ENCODE data around the gene RXRA.

RXRA gene

DNA sequence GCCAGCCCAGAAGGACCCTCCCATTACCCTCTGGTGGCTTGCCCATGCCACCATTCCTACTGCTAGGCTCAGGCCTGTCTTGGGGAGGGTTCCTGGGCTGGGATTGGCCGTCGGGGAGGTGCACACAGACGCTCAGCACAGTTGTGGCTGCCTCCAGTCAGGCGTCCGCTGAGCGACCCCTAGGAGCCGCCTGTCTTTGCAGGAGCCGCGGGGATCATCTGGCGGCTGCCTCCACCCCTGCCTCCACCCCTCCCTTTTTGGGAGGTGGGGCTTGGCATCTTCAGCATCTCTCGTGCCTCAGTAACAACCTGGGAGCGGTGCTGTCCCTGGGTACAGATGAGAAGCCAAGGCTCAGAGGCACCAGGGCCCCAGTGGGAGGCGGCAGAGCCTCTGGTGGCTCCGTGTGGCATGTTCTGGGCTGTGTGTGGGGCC is 39.6 kb downstream of the RXRA start:
- no peak for DNase-seq (ENCODE audit: low read depth in 3 of 3, low spot score in 1 of 3)

DNA sequence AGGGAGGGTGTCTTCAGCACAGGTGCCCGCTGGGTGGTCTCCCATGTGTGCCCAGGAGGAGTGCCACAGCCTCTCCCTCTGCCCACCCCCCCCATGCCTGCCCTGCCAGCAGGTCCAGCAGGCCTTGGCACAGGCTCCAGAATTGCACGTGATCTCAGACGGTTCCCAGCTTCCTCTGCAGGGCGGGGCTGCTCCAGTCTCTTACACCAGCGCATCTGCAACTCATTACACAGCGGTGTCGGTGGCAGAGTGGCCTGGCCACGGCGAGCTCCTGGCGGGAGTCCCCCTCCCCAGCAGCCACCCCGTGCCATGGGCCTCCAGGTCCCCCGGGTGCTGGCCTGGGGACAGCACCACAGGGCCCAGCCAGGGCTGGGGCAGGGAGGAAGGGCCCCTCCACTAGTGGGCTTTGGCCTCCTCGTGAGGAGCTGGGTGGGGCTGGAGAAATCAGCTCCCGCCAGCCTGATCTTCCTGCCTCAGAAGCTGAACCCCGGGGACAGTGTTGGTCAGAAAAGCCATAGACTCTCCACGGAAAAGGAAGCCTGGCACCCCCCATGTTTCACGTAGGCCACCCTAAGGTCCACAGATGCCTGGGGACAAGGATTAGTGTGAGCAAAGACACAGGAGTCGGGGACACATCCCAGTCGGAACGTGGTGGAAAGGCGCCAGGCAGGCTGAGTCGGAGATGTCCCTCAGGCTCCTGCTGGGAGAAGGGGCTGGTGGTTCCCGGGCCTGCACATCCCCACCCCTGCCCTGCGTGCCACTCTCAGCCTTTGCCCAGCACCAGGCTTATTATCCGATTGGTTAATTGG is 40.2 kb downstream of the RXRA start:
- DNase-seq (ENCODE audit: low read depth in 3 of 3, low spot score in 1 of 3) = no peak

DNA sequence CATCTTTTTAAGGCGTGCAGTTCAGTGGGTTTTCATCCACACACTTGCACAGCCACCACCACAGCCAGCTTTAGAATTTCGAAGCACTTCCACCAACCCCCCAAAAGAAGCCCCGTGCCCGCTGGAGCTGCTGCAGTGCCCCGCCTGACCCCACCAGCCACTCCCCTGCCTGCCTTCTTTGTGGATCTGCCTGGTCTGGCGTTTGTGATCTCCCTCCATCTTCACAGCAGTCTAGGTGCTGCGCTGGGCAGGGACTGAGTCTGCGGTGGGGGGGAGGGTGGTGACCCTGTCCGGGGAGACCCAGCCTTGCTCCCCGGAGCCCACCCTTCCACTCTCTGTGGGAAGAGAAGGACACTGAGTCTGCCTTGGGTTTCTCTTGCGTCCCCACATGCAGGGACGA is 40.8 kb downstream of the RXRA start:
- no peak for DNase-seq (ENCODE audit: low read depth in 3 of 3, low spot score in 1 of 3)

DNA sequence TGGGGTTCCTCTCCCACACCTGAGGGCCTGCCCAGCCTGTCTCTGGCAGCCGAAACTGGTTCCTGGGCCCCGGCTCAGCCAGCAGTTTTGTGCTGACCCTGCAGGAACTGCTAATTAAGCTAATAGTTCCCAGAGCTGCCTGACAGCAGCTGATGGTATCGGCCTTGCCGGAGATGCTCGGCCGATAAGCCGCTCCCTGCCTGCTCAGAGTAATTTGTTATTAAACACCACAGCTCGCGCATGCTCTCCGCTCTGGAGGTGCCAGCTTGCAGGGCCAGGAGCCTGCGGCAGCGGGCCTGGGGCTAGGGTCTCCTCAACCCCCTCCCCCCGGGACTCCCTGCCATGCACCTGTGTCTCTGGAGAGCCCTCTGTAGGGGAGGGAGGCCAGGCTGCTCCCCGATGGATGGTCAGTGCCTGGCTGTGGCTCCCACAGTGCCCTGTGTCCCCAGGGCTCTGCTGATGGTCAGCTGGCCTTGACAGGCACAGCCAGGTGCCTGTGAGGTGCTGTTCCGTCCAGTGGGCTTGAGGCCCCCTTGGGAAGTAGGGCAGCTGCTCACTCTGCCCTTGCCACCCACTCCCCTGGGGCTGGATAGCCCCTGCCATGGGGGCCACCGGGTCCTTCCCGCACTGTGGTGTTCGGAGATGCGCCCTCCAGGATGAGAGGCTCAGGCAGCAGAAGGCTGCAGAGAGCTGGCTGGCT is 41.7 kb downstream of the RXRA start:
- DNase-seq (ENCODE audit: low read depth in 3 of 3, low spot score in 1 of 3) = no peak

DNA sequence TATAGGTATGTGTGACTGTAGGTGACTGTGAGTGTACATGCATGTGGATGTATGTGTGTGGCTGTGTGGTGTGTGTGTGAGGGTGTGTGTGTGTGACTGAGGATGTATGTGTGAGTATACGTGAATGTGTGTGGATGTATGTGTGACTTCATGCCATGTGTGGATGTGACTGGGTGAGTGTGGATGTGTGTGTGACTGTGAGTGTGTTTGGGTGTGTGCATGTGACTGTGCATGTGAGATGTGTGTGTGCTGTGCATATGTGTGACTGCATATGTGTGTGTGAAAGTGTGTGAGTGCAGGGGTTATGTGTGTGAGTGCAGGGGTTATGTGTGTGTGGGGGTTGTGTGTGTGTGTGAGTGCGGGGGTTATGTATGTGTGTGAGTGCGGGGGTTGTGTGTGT is 42.3 kb downstream of the RXRA start:
- DNase-seq (ENCODE audit: low read depth in 3 of 3, low spot score in 1 of 3) = no peak

DNA sequence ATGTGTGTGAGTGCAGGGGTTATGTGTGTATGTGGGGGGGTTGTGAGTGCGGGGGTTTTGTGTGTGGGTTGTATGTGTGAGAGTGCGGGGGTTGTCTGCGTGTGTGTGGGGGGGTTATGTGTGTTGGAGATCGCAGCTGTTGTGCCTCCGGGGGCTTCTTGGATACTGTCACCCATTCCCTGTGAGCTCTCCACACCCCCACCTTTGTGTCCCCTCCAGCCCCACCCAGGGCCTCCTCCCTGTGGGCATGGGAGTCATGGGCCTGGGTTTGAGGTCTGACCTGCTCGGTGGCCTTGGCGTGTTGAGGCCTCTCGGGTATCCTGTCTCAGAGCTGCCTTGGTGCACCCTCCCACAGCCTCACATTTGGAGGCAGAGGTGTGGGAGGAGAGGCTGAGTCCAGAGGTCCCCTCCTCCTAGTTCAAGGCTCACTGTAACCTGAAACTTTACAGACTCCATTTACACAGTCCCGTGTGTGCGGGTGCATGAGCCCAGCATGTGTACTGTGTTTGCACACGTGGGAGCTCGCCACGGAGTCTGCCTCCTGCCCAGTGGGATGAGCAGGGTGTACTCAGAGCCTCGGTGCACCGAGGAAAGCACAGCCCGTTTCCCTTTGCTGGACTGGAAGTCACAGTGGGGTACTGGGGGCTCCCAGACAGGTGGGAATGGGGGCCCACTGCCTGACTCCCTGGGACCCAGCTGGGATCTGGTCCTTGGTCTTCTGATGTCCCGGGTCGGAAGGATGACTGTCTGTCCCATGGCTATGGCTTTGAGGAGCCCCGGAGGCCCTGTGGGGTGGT is 43.4 kb downstream of the RXRA start:
- DNase-seq (ENCODE audit: low read depth in 3 of 3, low spot score in 1 of 3) = no peak

DNA sequence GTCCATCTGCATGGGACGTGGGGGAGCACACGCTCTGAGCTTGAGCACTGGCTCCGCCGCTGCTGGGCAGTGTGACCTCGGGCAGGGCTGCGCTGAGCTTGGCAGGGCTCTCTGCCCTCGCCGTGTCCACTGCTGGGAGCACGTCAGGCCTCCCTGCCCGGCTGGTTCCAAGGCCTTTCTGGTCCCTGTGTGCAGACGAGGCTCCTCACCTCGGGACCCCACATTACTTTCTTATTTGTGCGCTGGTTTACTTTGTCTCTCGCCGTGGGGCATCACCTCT is 43.9 kb downstream of the RXRA start:
- no peak for DNase-seq (ENCODE audit: low read depth in 3 of 3, low spot score in 1 of 3)

DNA sequence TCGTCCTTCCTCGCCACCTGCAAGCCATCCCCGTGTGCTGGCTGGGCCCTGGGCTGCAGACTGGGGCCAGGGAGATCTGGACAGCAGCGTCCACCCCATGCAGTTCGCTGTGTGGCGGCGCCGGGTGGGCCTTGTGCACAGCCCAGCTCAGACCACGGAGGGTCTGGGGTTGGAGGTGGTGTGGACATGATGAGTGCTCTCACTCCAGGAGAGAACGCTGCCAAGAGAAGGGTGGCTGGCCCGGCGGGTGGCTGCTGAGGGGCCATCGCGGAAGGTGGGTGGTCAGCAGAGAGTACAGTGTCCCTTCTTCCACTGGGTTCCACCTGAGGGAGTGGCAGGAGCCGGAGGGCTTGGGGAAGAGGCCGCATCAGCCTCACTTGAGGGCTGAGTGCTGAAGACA is 44.4 kb downstream of the RXRA start:
- DNase-seq (ENCODE audit: low read depth in 3 of 3, low spot score in 1 of 3) = no peak

DNA sequence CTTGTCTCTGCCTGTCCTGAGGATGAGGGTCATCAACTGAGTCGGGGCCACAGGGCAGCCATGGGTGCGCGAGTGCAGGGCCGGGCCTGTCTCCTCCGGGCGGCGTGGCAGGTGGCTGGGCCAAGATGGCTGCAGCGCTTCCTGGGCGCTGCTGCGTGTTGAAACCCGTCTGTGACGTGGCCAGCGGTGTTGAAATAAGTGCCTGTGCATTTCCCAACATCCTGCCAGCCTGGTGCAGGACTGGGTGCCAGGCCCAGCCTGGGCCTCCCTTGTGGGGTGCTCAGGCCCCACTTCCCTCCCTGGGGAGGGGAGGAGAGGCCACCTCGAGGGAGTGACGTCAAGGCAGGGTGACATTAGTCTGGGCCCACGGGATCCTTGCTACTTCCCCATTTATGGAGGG is 45.5 kb downstream of the RXRA start:
- DNase-seq (ENCODE audit: low read depth in 3 of 3, low spot score in 1 of 3) = no peak

DNA sequence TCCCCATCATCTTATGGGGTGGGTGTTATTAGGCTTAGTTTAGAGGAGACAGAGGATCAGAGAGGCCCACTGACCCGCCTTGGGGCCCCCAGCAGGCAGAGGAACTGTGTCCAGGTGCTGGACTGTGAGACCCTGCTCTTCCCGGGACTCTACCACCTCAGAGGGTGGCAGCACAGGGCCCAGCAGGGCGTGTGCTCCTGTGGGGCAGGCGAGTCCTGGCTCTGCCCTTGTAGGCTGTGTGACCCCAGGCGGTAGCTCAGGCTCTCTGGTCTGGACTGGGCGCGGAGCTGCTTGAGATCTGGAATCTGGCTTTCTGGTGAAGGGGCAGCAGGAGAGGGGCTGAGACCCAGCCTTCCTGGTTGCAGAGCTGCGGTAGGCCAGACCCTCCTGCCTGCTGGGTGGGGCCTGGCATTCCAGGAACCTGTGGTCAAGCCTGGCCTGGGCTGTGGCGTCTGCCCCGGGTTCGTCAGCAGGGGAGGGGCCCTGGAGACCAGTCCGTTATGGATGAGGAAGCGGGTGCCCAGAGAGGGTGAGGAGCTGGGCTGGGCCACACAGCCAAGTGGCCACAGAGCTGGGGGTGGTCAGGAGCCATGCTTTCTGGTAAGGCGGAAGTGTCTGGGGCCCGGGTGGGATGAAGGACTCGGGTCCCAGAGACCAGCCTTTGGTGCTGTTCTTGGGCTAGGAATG is 46.5 kb downstream of the RXRA start:
- no peak for DNase-seq (ENCODE audit: low read depth in 3 of 3, low spot score in 1 of 3)

DNA sequence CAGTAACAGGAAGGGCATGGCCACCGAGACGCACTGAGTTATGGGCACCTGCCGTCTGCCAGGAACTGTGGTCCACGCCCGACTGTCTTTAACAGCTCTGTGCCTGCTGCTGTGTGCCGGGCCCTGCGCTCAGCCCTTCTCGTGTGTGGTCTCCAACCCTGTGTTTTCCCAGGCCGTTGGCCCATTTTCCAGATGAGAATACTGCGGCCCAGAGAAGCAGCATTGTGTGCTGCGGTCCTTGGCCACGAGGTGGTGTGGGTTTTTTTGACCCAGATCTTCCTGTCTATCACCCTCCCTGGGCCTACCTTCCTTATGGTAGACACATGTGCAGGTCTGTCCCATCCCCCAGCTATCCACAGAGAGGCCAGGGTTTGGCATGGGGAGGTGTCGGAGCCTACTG is 47.0 kb downstream of the RXRA start:
- no peak for DNase-seq (ENCODE audit: low read depth in 3 of 3, low spot score in 1 of 3)

DNA sequence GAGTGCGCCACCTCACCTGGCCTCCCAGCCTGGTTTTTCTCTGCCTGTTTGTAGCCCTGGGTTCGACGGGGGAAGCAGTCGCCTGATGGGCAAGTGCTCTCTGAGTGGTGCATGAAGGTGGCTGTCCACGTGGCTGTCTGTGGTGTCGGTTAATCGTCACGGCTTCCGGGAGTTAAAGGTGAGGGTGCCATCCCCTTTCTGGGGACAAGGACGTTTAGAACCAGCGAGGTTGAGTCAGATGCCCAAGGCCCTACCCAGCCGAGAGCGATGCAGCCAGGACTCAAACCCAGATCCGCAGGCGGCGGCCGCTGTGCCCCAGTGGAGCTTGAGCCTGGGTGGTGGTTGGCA is 47.7 kb downstream of the RXRA start:
- DNase-seq (ENCODE audit: low read depth in 3 of 3, low spot score in 1 of 3) = no peak

DNA sequence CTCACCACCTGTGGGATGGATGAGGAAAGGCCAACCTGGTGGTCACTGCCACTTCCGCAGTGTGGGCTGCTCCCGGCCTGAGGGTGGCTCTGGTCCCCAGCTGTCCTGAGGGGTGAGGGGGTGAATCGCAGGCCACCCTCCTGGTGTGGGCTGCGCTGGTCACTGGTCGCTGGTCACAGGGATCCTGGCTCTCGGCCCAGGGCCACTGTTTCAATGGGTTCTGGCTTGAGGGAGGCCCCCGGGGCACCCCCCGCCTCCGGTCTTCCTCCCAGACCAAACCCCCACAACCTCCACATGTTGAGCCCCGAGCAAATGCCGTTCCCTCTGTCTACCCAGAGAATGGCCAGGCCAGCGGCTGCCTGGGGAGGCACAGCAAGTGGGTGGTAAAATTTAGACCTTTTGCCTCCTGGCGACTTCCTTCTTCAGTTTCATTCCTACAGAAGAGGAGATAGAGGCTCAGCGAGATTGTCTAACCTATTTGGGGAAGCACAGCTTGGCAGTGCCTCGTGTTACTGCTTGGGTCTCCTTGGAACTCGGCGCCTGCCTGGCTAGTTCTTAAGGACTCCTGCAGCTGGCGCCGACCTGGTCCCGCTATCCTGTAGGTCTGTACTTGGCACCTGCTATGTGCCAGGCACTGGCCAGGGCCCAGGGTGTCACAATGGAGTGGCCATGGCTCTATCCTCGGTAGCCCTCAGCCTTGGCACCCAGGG is 48.2 kb downstream of the RXRA start:
- DNase-seq (ENCODE audit: low read depth in 3 of 3, low spot score in 1 of 3) = no peak

DNA sequence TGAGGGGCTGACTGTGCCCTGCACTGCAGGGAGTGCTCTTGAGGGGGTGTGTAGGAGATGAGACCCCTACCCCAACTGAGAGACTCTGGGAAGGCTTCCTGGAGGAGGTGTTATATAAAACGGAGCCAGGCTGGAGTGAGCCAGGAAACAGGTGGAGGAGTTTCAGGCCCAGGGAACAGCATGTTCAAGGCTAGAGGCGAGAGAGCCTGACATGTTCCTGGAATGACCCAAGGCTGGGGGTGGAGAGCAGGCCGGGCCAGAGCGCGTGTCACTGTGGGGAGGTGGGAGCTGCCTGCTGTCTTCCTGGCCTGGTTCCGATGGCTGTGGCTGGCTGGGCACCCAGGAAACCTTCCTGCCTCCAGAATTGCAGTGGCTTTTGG is 48.7 kb downstream of the RXRA start:
- DNase-seq (ENCODE audit: low read depth in 3 of 3, low spot score in 1 of 3) = no peak

DNA sequence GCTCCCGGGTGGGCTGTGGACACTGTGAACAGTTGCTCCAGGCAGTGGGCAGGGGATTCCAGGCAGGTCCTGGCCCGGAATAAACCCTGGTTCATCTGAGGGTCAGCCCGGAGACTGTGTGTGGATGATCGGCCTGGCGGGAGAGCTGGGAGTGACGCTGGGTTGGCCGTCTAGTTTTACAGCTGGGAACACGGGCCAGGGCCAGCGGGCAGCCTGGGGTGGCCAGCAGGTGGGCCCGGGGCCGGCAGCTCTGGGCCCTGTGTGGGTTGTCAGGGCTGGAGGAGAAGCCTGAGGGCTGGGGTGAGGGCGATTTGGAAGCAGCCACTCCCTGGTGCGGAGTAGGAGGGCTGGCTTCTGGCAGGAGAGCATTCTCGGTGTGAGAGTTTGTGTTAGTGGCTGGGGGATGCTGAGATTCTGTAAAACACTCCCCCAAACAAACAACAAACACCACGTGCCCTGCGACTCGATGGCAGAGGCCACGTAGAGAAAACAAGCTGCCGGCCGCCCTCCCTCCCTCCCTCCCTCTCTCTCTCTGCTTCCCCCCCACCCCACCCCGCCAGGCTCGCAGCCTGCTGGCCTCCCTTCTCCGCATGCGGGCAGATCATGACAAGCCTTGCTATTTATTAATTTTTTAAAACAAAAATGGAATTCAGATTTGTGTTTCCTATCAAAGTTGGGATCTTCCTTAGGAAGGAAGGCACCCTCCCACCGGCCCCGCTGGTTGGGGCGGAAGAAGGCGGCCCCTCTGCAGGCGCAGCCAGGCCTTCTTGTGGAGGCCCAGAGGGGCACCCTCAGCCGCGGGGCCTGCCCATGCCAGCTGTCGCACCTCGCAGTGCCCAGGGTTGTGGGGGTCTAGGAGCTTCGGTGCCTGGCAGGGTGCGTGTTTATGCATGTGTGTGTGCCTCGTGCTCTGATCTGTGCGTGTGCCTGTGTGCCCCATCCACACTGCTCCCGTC is 49.5 kb downstream of the RXRA start:
- no peak for DNase-seq (ENCODE audit: low read depth in 3 of 3, low spot score in 1 of 3)

DNA sequence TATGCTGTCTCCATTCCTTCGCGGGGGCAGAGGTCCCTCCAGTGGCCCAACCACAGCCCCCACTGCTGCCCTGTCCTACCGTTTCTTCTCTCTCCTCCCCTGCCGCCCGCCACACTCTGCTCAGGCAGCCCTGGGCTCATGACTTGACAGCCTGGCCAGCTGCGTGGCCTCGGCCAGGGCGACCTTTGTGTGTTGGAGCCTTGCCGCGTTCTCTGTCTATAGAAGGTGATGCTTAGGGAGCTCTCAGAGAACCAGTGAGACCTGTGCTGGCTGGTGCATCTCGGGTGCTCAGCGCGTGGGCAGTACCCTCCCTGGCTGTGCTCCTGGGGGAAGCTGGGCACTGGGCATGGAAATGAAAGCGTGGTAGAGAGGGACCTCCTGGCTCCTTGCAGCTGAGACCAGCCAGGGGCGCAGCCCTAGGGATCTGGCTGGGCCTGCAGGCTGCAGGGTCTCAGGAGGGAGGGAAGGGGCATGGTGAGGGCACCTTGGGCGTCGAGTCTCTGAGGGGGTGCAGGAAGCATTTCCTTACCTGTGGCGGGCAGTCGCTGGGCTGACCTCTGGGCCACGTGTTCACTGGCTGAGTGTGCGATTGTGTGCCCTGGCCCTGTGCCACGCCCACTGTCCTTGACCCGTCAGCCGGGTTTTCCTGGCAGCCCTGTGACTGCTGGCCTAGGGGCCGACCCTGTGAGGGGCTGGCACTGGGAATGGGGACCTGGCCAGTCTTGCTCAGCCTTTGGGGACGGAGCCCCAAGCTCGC is 50.3 kb downstream of the RXRA start:
- DNase-seq (ENCODE audit: low read depth in 3 of 3, low spot score in 1 of 3) = no peak

DNA sequence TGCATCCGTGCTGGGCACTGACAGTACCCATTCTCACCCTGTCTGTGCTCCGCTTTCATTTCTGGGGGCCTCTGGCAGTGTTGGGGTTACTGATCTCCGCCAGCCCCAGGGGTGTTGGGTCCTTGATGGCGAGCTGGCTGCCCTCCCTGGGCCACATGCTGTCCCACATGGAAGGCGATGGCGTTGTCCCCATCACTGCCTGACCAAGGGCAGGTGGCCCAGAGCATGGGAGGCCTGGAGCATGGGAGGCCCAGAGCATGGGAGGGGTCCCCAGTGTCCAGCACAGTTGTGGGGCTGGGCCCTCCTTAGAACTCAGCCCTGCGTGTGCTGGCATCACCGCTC is 50.9 kb downstream of the RXRA start:
- no peak for DNase-seq (ENCODE audit: low read depth in 3 of 3, low spot score in 1 of 3)

DNA sequence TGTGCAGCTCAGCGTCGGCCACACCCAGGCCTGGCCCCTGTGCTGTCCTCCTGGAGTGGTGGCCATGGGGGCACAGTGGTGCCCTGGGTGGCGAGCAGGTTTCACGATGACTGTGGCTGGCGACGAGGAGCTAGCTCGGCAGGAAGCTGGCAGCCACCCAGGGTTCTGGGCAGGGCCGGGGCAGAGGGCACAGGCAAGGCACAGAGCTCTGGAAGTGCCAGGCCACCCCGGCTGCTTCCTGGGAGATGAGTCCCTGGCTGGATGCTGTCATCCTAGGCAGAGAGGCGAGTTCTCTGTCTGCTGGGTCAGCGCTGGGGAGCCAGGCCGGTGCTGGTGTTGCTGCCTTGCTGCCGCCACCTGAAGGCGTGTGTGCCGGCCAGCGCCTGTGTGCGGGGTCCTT is 51.7 kb downstream of the RXRA start:
- no peak for DNase-seq (ENCODE audit: low read depth in 3 of 3, low spot score in 1 of 3)

DNA sequence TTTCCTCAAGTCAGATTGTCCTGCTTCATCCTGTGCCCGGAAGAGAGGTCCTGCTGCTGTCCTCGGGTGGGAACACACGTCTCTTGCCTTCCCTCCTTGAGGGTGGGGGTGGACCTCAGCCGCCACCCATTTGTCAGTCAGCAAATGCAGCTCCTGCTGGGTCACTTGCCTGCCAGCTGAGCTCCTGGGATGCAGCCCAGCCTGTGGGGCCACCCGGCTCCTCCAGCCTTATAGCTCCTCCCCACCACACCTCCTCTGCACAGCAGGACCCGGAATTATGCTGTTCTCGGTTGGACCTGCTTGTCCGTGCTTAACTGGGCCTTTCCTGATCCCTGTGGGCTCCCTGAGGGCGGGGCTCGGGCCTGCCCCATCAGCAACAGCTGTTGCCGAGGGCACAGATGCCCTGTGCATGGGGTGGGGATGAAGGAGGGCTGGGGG is 52.7 kb downstream of the RXRA start:
- DNase-seq (ENCODE audit: low read depth in 3 of 3, low spot score in 1 of 3) = no peak
